Parathyroid adenoma (tissue), 2 donors: ENCODE measurements around the gene ODAD3.

ENCODE experiments used
- H2AFZ ChIP-seq: fragments of 300-600 bp; sonication (generic); one replicate; pipeline ENCODE4 v1.7.0; 2017; ENCODE audit warnings: antibody characterized with exemption, mild to moderate bottlenecking
- H3K27ac ChIP-seq: fragments of 300-600 bp; sonication (generic); one replicate; pipeline ENCODE4 v1.7.0; 2017
- H3K27me3 ChIP-seq: fragments of 300-600 bp; sonication (generic); one replicate; pipeline ENCODE4 v1.7.0; 2017; ENCODE audit warnings: low read length; ENCODE audit not compliant: control insufficient read depth, insufficient read depth
- H3K36me3 ChIP-seq: fragments of 300-600 bp; sonication (generic); one replicate; pipeline ENCODE4 v1.7.0; 2017; ENCODE audit warnings: low read length; ENCODE audit not compliant: control insufficient read depth, insufficient read depth
- H3K4me1 ChIP-seq: fragments of 300-600 bp; sonication (generic); one replicate; pipeline ENCODE4 v1.7.0; 2017; ENCODE audit warnings: control low read depth
- H3K4me2 ChIP-seq: fragments of 300-600 bp; sonication (generic); one replicate; pipeline ENCODE4 v1.7.0; 2017; ENCODE audit warnings: low read length
- H3K4me3 ChIP-seq: fragments of 300-600 bp; sonication (generic); one replicate; pipeline ENCODE4 v1.7.0; 2017; ENCODE audit warnings: low read depth, low read length
- H3K79me2 ChIP-seq: fragments of 300-600 bp; sonication (generic); one replicate; pipeline ENCODE4 v1.7.0; 2017; ENCODE audit warnings: control low read depth
- H3K9ac ChIP-seq: fragments of 300-600 bp; sonication (generic); one replicate; pipeline ENCODE4 v1.7.0; 2017; ENCODE audit warnings: mild to moderate bottlenecking
- H3K9me3 ChIP-seq: fragments of 300-600 bp; sonication (generic); one replicate; pipeline ENCODE4 v1.7.0; 2017; ENCODE audit warnings: low read length; ENCODE audit not compliant: control insufficient read depth
- TF ChIP-seq, protein P1 (sequence below): fragments of 300-600 bp; sonication (generic); IDR thresholded peaks from one replicate; pipeline ENCODE4 v1.7.0; 2017; ENCODE audit warnings: antibody characterized with exemption, mild to moderate bottlenecking
- donor health status: primary hyperparathyroidism.

The ODAD3 gene

GRCh38 chr19:11370744-11371143 lies 64.2 kb downstream of the ODAD3 start:
- Histone ChIP-seq H3K4me3 (no peak overlapping the region), H3K9ac (no peak overlapping the region), H3K27me3 (no peaks in the 10 kb centered on the region), H3K9me3 (no peaks in the 10 kb centered on the region), H2AFZ (no peak overlapping the region), H3K4me1 (peaks cover 12% of the 10 kb centered on the region), H3K79me2 (no peaks in the 10 kb centered on the region), H3K27ac (no peak overlapping the region), H3K36me3 (no peaks in the 10 kb centered on the region), H3K4me2 (no peak overlapping the region)
- TF ChIP-seq, protein P1, sequence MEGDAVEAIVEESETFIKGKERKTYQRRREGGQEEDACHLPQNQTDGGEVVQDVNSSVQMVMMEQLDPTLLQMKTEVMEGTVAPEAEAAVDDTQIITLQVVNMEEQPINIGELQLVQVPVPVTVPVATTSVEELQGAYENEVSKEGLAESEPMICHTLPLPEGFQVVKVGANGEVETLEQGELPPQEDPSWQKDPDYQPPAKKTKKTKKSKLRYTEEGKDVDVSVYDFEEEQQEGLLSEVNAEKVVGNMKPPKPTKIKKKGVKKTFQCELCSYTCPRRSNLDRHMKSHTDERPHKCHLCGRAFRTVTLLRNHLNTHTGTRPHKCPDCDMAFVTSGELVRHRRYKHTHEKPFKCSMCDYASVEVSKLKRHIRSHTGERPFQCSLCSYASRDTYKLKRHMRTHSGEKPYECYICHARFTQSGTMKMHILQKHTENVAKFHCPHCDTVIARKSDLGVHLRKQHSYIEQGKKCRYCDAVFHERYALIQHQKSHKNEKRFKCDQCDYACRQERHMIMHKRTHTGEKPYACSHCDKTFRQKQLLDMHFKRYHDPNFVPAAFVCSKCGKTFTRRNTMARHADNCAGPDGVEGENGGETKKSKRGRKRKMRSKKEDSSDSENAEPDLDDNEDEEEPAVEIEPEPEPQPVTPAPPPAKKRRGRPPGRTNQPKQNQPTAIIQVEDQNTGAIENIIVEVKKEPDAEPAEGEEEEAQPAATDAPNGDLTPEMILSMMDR = no peak
